ENCODE results near the gene DPF3.

The DPF3 gene

DNA sequence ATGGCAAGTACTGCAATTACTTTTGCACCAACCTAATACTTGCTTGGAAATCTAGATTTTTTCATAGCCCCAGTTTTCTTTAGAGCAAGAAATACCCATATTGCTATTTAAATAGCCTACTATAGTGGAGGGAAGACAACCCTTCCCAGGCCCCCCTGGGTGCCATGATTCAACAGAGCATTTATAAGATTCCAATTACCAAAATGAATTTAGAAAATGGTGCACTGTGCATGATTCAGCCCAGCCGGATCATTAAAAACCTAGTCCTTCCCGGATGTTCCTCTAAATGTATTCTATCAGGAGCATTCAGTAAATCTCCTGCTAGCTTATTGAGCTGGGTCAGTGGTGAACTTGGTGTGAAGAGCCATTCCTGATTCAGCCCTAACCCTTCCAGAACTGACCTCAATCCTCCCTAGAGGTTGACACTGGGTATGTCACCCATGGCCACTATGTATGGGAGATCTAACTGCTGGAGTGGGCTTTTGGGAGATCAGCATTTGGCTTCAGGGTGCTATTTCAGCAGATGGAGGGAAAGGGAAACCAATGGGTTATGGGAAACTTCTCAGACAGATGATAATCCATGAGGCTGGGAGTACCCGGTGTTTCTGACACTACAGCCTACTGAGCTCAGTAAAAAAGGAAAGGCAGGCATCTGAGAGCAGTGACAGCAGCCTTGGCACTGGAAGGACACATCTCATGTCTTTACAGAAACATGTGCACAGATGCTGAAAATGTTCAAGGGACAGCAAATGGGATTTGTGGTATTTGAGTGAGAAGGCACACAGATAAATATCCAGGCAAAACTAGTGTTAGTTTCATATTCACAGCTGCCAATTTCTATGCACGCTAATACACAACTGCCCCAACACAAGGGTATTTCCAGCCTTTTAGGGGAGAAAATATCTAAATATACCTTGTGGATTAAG is 258.9 kb downstream of the DPF3 start:
- TF ChIP-seq, protein P1, sequence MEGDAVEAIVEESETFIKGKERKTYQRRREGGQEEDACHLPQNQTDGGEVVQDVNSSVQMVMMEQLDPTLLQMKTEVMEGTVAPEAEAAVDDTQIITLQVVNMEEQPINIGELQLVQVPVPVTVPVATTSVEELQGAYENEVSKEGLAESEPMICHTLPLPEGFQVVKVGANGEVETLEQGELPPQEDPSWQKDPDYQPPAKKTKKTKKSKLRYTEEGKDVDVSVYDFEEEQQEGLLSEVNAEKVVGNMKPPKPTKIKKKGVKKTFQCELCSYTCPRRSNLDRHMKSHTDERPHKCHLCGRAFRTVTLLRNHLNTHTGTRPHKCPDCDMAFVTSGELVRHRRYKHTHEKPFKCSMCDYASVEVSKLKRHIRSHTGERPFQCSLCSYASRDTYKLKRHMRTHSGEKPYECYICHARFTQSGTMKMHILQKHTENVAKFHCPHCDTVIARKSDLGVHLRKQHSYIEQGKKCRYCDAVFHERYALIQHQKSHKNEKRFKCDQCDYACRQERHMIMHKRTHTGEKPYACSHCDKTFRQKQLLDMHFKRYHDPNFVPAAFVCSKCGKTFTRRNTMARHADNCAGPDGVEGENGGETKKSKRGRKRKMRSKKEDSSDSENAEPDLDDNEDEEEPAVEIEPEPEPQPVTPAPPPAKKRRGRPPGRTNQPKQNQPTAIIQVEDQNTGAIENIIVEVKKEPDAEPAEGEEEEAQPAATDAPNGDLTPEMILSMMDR (IDR thresholded peaks at IDR 0.05; ENCODE audit: insufficient read depth, low read length, poor library complexity, severe bottlenecking) = no peak
- peak; percentile 40 for DNase-seq (ENCODE audit: extremely low read depth, insufficient read length)
- Histone ChIP-seq H3K4me3 (replicated peaks; ENCODE audit: low read depth, low read length) (no peak overlapping the region), H3K27me3 (replicated peaks; ENCODE audit: control insufficient read depth, insufficient read depth, low read length) (no peaks in the 10 kb centered on the region), H3K36me3 (ENCODE audit: control insufficient read depth, insufficient read depth, low read length) (no peaks in the 10 kb centered on the region)

DNA sequence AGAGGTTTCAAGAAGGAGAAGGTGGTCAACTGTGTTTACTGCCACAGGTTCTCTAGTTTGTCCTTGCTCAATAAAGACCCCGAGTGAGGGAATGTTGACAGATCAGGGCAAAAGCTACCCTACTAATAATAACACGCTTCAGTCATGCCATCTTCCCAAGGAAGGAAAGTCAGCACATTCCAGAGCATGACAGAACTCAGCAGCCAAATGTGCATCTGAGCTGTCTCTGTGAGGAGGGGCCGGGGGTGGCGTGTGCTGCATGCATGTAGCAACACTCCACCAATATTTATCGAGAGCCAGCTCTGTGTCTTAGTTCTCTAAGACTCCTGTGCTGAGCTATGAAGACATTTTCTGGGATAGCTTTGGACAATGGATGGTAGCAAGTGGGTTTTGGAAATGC is 260.4 kb downstream of the DPF3 start:
- no peak overlapping the region for H3K4me3 ChIP-seq (replicated peaks; ENCODE audit: low read depth, low read length)
- DNase-seq (ENCODE audit: extremely low read depth, insufficient read length) = no peak
- H3K36me3 ChIP-seq (ENCODE audit: control insufficient read depth, insufficient read depth, low read length) = no peaks in the 10 kb centered on the region
- no peaks in the 10 kb centered on the region for H3K27me3 ChIP-seq (replicated peaks; ENCODE audit: control insufficient read depth, insufficient read depth, low read length)
- TF ChIP-seq, protein P1 (IDR thresholded peaks at IDR 0.05; ENCODE audit: insufficient read depth, low read length, poor library complexity, severe bottlenecking) = no peak

DNA sequence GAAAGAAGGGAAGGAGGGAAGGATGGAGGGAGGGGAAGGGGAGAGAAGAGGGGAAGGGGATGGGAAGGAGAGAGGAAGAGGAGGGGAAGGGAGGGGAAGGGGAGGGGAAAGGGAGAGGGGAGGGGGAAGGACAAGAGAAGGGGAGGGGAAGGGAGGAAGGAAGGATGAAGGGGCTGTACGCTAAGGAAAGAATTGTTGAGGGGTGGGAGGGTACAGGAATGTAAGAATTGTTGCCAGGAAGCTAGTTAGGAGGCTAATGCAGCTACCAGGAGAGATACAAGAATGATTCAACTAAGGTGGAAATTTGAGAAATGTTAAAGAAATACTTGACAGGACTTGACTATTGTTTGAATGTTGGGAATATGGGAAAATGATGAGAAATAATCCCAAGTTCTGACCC is 261.2 kb downstream of the DPF3 start:
- no peak for DNase-seq (ENCODE audit: extremely low read depth, insufficient read length)
- Histone ChIP-seq H3K36me3 (ENCODE audit: control insufficient read depth, insufficient read depth, low read length) (no peaks in the 10 kb centered on the region), H3K27me3 (replicated peaks; ENCODE audit: control insufficient read depth, insufficient read depth, low read length) (no peaks in the 10 kb centered on the region), H3K4me3 (replicated peaks; ENCODE audit: low read depth, low read length) (no peak overlapping the region)
- TF ChIP-seq, protein P1 (IDR thresholded peaks at IDR 0.05; ENCODE audit: insufficient read depth, low read length, poor library complexity, severe bottlenecking) = no peak

DNA sequence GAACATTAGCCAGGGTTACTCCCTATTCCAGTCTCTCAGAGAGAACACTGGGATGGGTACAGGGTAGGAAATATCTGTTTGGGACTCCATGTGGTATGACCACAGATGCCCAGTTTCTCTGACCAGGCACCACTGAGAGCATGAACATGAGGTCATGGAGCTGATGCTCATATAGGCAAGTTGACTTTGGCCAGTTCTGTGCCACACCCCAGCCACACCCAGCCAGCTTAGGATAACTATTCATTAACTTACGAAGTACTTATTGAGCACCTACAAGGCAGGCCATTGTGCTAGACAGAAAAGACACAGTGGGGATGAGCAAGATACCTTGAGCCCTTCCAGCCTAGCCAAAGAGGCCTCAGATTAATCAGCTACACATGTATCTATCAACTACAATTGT is 262.5 kb downstream of the DPF3 start:
- Histone ChIP-seq H3K4me3 (replicated peaks; ENCODE audit: low read depth, low read length) (no peak overlapping the region), H3K36me3 (ENCODE audit: control insufficient read depth, insufficient read depth, low read length) (no peaks in the 10 kb centered on the region), H3K27me3 (replicated peaks; ENCODE audit: control insufficient read depth, insufficient read depth, low read length) (no peaks in the 10 kb centered on the region)
- TF ChIP-seq, protein P1 (IDR thresholded peaks at IDR 0.05; ENCODE audit: insufficient read depth, low read length, poor library complexity, severe bottlenecking) = no peak
- no peak for DNase-seq (ENCODE audit: extremely low read depth, insufficient read length)

DNA sequence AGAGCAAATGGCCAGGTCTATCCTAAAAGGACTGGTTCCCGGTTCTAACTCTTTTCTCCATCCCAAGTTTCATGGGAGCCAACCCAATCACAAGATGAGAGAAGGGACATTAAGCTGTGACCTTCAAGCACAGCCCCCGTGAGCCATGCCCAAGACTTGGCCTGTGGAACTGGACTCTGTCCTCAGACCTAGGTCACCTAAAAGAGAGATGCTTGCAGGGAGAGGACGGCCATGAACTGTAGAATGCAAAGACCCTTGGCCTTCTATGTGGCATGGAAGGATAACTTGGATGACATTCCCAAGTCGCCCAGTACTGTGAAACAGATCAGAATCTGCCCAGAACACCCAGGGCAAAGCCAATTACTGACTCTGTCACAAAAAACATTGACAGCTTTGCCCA is 263.5 kb downstream of the DPF3 start:
- TF ChIP-seq, protein P1 (IDR thresholded peaks at IDR 0.05; ENCODE audit: insufficient read depth, low read length, poor library complexity, severe bottlenecking) = no peak

More for the DNA sequence above, 263.5 kb downstream of the DPF3 start:
- no peaks in the 10 kb centered on the region for H3K27me3 ChIP-seq (replicated peaks; ENCODE audit: control insufficient read depth, insufficient read depth, low read length)
- no peaks in the 10 kb centered on the region for H3K36me3 ChIP-seq (ENCODE audit: control insufficient read depth, insufficient read depth, low read length)
- DNase-seq (ENCODE audit: extremely low read depth, insufficient read length) = no peak
- no peak overlapping the region for H3K4me3 ChIP-seq (replicated peaks; ENCODE audit: low read depth, low read length)
